OCI-LY7 (cell line): ENCODE measurements around the gene NIT1.

ENCODE experiments used
- CTCF ChIP-seq: fragments of 200-600 bp; sonication (generic); conservative IDR thresholded peaks from 2 replicates; pipeline ENCODE4 v1.5.1; 2014; ENCODE audit warnings: mild to moderate bottlenecking, antibody characterized with exemption, low read length, moderate library complexity, mixed read lengths
- EZH2phosphoT487 ChIP-seq: fragments of 200-600 bp; sonication (generic); IDR thresholded peaks from 2 replicates; pipeline ENCODE4 v1.6.1; 2018; ENCODE audit warnings: low read depth, borderline replicate concordance, mild to moderate bottlenecking, mixed run types, antibody characterized with exemption, low read length, moderate library complexity, mixed read lengths

- TF ChIP-seq CTCF (no peak), EZH2phosphoT487 (no peak)
Observed at GRCh38 chr1:161133220-161133740, 15.4 kb downstream of the NIT1 start.
